SKM-1 (cell line): ENCODE measurements around the gene BCAS4.
"Not testable (repeated sequence)": the region's sequence is repeated elsewhere in the genome, so short reads cannot be mapped to it uniquely, and the experiment has no call there.

ENCODE experiments used
- DNase-seq: peaks from one replicate; lab custom pipeline; 2025; ENCODE audit not compliant: unreplicated experiment; lab: John Stamatoyannopoulos, UW

The BCAS4 gene

DNA sequence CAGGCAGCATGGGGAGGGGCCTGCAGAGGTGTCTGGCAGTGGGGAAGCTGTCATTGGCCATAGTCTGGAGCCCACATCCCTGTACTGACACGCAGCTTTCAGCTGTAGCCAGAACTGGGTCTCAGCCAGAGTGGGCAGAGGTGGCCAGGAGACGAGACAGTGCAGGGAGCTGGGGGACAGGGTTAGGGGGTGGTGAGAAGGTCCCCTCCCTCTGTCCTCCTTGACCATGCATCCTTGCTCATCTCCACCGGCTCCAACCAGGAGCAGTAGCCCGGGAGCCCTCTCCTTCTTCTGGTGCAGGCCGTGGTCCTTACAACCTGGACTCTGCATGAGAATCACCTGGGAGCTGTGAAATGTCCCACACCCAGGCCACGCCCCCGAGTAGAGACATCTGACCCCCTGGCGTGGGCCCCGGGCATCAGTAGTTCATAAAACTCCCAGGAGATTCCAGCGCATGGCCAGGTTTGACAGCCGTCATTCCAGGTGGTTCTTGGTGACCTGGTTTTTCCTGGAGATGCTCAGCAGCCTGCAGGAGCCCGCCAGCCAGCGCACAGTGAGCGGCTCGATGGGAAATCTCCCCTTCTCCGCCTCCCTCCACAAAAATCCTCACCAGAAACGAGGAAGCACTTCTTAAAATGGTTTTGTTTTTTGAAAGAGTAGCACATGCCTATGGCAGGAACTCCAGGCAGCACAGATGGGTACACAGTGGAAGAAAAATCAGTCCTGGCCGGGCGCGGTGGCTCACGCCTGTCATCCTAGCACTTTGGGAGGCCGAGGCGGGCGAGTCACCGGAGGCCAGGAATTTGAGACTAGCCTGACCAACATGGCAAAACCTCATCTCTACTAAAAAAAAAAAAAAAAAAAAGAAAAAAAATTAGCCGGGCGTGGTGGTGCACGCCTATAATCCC is 80.2 kb downstream of the BCAS4 start:
- DNase-seq, result no peak

DNA sequence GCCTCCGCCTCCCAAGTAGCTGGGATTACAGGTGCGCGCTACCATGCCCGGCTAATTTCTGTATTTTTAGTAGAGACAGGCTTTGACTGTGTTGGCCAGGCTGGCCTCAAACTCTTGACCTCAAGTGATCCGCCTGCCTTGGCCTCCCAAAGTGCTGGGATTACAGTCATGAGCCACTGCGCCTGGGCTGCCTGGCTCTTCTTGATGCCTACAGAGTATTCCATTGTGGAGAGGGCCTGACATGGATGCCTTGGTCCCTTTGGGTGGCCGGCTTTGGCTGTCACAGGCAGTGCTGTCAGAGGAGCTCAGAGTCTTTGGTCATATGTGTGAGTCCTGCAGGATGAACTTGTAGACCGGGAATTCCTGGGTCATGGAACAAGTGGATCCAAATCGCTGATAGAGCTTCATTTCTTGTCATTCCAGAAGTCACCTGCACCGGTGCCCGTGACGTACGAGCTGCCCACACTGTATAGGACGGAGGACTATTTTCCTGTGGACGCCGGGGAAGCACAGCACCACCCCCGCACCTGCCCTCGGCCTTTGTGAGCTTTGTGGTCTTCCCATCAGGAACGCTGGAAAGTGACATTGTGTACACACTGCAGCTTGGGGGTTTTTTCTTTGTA is 81.3 kb downstream of the BCAS4 start:
- DNase-seq, result no peak

DNA sequence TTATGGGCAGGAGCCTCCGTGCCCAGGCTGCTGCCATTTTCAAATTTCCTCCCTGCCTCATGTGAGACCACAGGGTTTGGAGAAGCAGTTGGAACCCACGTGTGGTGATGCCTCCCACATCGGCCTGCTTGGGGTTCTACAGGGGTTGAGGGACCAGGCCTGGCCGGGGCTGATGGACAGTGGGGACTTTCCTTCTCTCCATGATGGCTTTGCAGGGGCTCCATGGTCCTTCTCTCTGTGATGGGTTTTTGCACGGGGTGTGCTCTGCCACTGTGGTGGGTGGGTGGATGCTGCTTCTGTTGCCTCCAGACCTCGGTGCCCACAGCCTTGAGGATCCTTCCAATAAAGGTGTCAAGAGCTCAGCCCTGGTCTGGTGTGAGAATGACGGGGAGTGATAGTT is 82.0 kb downstream of the BCAS4 start:
- DNase-seq, result no peak

DNA sequence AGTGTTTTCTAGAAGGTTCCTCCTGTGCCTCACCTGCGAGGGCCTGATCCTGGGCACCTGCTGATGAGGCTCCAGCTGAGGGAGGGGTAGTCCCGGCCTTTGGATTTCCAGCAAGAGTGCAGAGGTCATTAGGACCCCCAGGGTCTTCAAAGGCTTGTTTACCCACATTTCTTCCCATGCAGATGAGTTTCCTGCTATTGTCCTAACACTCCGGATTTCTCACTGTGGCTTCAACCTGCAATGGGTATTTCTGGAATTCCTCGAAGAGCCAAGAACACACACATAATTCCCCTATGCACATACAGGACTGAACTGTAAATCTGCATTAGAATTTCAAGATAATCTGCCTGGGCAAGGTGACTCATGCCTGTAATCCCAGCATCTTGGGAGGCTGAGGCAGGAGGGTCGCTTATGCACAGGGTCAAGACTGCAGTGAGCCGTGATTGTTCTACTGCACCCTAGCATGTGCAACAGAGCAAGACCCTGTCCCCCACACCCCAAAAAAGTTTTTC is 82.4 kb downstream of the BCAS4 start:
- no peak for DNase-seq

DNA sequence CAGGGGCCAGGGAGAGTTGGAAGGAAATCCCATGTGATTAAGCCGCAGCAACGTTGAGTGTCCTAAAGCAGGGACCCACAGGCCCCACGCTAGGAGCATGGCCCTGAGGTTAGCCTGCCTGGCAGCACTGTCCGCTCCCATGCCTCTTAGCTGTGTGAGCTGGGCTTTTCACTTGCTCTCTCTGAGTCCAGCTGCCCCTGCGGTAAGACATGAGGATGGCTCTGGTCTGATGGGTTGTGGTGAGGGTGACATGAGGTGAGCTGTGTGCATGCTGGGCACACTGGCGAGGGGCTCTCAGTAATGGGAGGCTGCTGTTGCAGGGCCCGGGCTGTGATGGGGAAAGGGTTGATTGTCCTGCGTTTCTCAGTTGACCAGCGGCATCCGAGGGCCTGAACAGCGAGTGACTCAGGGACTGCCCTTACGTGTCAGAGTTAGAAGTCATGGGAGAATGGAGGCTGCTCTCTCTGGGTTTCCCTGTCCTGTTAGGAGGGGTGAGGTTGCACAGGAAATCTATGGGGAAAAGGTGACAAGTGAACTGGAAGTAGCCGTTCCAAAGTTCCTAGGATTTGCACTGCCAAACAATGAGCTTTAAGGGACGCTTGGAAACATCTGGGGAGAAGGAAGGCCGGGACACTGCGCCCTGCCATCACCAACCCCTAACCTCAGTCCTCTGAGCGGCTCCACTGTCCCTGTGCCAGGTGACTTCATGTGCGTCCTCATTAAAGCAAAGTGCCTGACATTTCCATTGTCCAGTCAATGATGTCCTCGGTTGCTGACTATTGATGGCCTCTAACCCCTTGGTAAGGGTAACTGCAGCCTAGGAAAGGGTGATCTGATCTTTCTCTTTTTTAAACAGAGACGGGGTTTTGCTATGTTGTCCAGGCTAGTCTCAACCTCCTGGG is 85.0 kb downstream of the BCAS4 start:
- DNase-seq, result no peak

DNA sequence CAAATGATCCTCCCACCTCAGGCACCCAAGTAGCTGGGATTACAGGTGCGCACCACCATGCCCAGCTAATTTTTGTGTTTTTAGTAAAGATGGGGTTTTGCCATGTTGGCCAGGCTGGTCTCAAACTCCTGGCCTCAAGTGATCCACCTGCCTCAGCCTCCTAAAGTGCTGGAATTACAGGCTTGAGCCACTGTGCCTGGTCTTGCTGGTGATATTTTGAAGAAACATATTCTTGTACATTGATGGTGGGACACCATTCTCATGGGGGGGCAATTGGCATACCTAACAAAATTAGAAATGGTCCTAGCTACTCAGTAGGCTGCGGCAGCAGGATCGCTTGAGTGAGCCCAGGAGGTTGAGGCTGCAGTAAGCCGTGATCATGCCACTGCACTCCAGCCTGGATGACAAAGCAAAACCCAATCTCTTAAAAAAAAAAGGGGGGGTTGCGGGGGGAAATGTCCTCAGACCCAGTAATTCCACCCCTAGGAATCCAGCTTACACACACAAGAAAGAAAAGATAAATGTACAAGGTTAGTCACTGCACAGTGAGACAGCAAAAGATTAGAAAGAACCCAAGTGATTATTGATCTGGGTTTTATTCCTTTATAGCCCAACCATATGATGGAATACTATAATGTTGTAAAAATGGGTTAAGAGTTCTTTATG is 87.0 kb downstream of the BCAS4 start:
- DNase-seq, result not testable (repeated sequence)

DNA sequence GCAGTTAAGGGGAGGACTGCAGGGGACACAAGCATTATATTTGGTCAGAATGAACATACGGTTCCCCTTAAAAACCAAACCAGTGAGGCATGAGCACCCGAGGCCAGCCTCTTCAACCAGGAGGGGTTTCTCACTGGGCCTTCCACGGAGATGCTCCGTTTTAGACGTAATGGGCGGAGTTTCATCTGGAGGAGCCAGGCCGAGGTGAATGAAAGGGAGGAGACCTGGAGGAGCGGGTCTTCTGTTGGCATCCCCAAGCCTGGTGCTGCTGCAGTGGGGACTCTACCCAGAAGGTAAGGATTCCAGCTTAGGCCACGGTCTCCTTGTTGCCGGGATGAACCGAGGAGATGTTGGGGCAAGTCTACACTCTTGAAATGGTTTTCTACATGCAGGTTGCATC is 89.0 kb downstream of the BCAS4 start:
- no peak for DNase-seq

DNA sequence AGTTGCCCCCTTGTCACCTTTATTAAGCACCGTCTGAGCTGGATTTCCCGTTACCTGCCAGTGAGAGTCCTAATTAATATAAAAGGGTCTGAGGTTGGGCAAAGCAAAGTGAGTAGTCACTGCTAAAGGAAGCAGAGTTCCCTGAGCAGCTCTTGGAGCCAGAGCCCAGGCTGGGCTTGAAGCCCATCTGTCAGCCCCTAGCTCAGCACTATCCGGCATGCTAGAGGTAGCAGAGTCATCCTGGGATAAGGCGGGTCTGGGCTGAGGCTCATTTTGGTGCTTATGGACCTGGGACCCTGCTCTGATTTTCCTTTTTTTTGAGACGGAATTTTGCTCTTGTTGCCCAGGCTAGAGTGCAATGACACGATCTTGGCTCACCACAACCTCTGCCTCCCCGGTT is 90.2 kb downstream of the BCAS4 start:
- no peak for DNase-seq

DNA sequence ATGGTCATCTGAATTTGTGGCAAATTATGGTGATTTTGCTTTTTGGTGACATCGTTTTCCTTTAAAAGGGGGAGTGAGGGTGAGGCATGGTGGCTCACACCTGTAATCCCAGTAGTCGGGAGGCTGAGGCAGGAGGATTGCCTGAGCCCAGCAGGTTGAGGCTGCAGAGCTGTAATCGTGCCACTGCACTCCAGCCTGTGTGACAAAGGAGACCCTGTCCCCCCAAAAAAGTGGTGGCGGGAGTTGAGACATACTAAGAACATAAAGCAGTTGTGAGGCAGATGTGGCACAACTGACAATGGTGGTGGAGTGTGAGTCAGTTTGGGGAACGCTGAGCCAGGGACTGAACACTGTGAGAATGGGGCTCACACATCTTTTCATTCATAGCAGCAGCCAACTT is 90.9 kb downstream of the BCAS4 start:
- DNase-seq, result no peak

DNA sequence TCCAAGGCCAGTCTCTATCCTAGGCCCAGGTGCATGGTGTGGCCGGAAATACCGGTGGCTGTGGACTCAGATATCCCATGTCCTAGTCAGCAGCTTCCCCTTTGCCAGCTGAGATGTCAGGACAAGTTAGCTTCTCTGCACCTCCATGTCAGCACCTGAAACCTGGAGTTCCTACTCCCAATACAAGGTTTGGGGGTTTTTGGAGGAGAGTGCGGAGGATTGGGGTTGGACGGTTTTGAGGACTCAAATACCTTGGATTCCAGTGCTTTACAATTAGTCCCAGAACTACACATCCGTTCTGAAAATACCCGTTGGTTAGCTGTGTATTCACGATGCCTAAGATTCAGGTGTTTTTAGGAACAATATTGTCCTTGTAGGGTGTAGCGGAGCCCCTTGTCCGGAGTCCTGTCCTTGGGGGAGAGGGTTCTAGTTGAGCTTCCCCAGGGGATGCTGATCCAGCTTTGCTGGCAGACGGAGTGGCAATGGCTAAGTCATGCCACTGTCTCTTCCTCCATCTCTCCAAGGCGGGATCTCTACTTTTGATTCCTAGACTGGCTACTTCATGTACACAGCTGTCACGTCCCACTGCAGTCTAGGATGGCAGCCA is 91.4 kb downstream of the BCAS4 start:
- DNase-seq, result no peak

DNA sequence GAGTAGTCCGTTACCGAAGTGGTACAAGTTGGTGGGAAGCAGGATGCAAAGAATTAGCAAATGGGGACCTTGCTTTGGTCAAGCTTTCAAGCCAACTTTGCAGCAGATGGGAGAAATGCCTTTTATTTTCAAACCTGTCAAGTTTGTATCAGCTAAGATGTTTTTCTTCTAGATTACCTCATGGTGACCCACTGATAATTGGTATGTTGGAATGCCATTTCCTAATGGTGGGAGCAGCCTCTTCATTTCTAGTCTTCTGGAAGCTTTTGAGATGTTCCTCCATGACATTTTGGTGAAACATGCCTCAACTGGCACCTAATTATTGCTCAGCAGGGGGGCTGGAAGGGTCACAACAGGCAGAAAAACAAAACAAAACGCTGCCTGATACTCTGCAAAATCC is 92.7 kb downstream of the BCAS4 start:
- DNase-seq, result no peak

DNA sequence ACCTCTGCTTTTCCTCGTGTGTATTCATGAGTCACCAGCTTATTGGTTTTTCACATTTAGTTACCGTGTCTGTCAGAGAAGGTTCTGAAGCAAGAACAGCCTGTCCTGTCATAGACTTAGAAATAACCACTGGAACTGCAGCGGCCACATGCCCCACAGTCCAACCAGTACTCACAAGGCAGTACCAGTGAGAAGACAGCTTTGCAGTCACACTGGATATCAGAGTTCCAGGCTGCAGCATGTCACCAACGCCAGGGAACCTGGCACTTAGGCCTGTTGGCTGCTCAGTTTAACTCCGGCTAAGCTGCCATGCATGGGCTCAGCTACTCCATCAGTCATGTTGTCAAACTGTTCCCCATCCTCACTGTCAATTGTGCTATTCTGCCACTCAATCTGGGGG is 96.3 kb downstream of the BCAS4 start:
- DNase-seq, result no peak

DNA sequence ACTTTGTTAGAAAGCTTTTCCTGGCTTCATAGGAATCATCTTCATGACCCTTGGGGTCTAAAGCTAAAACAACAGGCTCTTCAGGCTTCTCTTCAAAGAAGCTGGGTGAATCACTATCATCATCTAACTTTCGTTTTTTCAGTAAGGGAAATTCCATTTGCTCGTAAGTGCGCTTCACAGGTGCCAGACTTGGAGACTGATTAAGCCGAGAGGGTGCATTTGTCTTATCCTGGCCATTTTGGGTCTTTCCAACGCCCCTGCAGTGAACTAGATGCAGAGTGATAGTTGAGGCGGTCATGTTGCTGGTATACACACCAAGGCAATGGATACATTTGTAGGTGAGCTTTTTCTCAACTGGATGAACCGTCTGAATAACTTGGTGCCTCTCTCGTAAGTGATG is 97.5 kb downstream of the BCAS4 start:
- DNase-seq, result no peak

DNA sequence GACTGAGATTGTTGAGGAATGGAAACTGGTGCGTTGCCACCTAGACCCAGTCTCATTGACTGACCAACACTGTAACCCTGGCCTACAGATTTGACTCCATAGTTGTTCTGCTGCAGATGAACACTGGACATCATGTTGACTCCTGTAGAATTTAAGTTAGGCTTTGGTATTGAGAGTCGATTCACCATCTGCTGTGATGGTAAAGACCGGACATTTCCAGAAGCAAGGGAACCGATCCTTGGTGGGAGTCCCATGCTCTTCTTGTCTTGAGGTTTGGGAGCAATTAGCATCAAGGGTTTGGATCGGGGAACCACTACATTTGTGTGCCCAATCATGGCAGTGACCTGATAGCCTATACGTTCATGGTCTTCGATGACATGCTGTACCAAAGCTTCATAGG is 98.8 kb downstream of the BCAS4 start:
- DNase-seq, result no peak

DNA sequence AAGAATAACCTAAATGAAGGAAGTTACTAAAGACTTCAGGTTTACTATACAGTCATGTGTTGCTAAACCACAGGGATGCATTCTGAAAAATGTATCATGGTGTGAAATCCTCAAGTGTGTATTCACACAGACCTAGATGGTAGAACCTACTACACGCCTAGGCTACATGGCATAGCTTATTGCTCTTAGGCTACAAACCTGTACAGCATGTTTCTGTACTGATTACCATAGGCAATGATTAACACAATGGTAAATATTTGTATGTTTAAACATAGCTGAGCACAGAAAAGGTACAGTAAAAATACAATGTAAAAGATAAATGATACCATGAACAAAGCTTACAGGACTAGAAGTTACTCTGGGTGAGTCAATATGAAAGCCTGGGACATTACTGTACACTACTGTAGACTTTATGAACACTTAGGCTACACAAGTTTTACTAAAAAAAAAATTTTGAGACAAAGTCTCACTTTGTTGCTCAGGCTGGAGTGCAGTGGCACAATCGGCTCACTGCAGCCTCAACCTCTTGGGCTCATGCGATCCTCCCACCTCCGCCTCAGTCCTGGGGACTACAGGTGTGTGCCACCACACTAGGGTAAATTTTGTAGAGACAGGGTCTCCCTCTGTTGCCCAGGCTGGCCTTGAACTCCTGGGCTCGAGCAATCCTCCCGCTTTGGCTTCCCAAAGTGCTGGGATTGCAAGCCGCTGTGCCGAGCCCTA is 100.4 kb downstream of the BCAS4 start:
- no peak for DNase-seq

DNA sequence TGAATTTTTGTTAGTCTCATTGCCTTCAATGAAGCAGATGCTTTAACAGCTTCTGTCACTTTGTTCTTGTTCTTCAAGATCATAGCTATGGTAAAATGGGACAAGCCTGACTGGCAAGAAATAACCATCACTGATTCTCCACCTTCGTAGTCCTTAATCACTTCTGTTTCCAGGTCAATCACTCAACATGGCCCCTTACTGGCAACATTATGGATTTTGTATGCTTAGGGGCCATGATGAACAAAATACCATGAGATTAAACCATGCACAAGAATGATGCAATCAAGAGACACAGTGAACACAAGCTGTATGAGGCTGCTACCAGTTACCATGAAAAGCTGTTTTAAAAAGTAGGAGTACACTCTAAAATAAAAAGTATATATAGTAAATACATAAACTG is 103.6 kb downstream of the BCAS4 start:
- no peak for DNase-seq

DNA sequence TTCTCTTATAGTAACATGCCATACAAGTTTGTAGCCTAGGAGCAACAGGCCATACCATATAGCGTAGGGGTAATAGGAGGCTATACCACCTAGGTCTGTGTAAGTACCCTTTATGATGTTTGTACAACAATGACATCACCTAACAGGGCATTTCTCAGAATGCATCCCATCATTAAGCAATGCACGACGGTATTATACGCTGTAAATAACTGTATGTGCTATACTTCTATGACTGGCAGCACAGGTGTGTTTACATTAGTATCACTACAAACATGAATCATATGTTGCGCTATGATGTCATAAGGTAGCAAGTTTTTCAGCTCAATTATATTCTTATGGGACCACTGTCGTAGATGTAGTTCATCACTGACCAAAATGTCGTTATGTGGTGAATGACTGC is 105.4 kb downstream of the BCAS4 start:
- DNase-seq, result no peak

DNA sequence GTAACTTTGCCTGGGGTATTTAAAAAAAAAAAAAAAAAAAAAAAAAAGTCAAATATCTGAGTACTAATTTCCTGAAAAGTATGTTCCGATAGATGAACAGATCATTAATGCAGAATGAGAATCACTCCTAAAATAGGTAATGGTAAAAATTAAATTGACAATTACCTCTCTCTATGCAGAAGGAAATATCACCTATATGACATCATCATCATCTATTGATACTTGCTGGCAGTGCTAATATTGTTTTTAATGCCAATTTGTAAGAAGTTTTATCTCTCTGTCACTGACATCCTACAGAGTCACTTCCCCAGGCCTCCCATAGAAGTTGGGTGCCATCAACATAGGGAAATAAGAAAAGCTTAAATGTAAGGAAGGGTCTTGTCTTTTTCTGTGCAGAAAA is 106.4 kb downstream of the BCAS4 start:
- no peak for DNase-seq

DNA sequence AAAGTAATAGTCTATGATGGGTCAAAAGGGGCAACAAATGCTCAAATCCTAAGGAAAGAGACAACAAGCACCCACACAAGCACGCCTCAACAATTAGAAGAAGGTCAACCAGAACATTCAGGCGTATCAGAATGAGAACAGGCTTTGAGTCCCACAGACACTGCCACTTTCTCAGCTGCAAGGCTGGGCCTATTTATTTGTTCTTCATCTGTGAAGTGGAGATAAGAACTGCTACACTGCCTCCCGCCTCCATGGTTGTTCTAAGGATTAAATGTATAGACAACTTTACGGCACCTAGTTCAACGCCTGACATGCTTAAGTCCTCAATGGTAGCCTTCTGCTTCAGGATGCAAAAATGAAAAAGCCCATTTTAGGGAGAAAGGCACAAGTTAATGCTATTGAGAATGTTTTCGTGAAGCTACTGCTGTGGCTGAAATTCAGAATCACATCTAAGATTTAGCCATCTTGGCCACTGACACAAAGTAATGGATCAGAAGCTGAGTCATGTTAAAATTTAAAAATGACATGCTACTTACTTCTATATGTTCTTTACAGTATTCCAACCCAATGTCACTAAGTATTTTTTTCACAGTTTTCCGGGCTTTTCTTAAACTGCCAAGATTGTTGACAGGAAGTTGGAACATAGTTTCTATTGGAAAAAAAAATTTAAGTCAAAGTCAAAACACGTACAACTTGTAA is 108.6 kb downstream of the BCAS4 start:
- no peak for DNase-seq
